NCI-H2107 treated with DMSO at 0.1 percent for 48 hours (cell line): Measurements from ENCODE around the gene RPS29.
"Not testable (repeated sequence)": the region's sequence is repeated elsewhere in the genome, so short reads cannot be mapped to it uniquely, and the experiment has no call there.

Source experiments
- DNase-seq: peaks from one replicate; lab custom pipeline; 2025; ENCODE audit not compliant: unreplicated experiment; lab: John Stamatoyannopoulos, UW

The RPS29 gene

DNA sequence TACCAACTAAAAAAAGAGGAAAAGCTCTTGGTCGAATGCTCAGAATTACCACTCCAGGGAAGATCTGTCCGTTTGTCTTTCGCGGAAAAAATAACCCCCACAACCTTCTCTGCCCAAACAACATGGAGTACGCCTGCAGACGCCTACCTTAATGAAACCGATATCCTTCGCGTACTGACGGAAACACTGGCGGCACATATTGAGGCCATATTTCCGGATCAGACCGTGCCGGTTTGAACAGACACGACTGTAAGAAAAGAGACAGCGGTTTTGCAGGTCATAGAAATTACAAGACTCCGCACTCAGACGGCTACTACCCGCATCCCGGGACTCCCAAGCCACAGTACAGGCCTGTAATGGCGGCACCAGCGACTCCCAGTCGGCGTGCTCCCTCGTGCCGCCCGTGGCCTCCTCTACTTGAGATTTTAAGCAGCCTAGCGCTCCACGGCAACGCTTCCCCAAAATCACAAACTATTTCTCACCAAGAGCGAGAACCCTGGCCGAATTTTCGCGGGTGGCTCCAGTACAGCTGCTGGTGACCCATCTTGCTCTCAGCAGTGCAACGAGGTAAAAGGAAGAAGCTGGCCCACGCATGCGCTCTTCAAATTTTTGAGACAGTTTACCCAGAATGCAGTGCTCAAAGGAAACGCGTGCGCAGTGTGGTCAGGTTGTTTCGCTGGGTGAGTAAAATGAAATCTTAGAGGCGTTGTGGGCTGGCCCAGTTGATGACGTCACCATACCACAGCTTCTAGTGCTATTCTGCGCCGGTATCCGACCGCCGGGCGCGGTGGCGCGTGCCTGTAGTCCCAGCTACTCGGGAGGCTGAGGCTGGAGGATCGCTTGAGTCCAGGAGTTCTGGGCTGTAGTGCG lies at the start of gene RPS29:
RPS29 (minus strand) TSS at position 578 of the 870 bp plus-strand sequence; CDS start at position 544, 34 bp downstream.
- DNase-seq, result peak; percentile 99

DNA sequence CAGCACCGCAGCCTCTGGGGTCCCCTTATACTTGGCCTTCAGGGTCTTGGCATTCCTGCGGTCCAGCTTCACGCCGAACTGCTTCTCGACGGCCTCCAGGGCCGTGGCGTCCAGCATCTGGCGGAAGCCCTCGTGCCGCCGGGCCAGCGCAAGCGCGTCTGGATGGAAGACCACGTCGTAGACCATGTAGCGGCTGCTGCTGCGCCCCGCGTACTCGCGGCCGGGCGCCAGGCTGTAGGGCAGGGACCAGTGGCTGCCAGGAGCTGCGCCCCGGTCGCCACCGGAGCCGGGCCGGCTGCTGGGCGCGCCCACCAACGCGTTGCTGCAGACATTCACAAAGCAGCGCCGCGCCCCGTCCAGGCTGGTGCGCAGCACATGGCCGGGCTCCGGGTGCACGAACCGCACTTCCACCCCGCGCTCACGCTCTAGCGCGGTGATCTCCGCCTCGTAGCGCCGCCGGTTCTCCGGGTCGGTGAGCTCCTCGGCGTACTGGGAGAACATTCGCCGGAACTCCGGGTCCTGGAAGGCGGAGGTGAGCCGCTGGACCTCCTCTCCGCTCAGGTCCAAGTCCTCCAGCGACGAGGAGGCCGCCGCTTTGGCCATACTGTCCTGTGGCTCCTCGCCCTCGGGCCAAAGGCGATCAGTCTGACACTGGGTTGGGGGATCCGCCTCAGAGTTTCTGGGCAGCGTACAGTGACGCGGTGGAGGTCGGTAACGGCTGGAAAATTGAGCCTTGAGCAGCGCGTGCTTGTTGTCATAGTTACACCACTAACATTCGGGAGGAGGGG lies 48.6 kb upstream of the RPS29 start, which contains the start of gene DNAAF2:
DNAAF2 (minus strand) TSS at position 698 of the 788 bp plus-strand sequence; CDS start at position 603, 95 bp downstream.
- peak; percentile 84 for DNase-seq

DNA sequence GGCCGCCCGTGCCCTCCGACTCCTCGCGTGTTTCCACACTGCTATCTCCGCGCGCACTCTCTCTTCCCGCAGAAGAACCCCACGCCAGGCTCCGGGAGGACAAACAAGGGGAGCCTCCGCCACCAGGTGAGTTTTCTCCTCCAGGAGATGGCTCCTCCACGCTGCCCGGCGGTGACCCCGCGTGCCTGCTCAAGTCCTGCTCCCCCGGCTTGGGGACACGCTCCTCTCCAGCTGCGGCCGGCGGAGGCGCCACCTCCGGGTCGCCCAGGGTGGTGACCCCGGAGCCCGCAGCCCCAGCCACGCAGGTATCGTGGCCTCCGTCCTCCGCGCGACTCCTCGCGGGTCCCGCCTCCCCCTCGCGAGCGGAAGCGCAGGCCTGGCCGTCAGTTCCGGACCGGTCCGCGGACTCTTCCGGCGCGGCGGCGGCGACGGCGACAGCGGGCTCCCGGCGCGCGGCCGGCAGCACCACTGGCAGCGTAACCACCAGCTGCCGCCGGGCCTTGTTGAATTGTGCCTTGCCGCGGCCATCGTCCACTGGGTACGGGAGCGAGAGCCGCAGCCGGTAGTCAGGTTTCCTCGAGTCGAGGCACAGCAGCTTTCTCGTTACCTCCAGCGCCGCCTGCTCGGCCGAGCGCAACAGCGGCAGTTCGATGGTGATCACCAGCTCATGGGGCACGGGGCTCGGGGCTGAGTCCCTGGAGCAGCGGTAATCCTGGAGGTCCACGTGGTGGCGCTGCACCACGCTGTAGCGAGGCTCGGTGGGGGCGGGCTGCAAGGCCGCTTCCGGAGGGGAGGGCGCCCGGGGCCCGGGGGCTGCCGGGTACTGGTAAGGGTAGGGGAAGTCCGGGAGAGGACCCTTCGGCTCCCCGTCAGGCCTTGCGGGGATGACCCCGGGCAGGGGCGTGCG lies 47.7 kb upstream of the RPS29 start:
- DNase-seq, result peak; percentile 92

DNA sequence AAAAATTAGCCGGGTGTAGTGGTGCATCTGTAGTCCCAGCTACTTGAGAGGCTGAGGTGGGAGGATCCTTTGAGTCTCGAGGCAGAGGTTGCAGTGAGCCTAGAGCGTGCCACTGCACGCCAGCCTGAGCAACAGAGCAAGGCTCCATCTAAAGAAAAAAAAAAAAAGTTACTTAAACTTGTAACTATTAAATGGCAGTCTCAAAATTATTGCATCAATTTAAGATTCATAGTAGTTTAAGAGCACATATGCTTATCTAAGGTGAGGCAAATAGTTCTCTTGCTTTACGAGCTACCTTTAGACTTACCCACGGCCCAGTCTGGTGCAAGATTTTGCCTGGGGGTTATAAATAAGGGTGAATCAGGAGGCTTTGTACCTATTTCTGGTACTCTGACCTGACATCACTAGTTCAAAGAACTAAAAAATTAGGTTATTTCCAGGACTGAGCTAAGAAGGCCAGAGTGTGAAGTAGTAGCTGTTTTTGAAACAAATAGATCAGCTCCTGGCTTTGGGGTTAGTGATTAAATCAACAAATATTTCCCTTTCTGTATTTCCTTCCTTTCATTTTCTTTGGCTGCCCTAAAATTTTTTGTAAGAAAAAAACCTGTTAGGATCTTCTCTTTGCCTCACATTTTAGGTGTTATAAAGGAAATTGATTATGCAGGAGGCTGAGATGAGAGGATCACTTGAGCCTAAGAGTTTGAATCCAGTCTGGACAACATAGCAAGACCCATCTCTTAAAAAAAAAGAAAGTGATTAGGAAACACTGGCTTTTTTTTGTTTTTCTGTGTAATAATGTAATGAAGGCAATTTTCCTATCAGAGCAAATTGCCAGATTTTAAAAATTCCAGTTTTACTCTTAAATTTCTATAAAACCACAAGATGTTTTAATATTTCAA lies 38.0 kb upstream of the RPS29 start:
- DNase-seq, result no peak

DNA sequence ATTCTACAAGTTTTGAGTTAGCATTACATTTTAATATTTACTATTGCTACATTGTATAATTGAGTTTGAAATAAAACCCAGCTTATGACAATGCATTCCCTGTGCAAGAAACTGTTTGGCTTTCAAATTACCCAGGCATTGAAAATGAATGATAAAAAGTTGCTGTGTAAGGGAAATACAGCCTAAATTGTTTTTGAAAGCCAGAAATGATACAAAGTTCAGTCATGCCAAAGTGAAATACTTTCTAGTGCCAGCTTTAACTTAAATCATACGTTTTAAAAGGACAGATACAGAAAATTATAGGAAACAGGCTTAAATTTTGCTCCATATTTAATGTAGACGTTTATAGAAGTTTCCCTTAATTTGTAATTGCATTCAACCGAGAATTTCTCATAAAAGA lies 37.2 kb upstream of the RPS29 start:
- DNase-seq, result no peak

DNA sequence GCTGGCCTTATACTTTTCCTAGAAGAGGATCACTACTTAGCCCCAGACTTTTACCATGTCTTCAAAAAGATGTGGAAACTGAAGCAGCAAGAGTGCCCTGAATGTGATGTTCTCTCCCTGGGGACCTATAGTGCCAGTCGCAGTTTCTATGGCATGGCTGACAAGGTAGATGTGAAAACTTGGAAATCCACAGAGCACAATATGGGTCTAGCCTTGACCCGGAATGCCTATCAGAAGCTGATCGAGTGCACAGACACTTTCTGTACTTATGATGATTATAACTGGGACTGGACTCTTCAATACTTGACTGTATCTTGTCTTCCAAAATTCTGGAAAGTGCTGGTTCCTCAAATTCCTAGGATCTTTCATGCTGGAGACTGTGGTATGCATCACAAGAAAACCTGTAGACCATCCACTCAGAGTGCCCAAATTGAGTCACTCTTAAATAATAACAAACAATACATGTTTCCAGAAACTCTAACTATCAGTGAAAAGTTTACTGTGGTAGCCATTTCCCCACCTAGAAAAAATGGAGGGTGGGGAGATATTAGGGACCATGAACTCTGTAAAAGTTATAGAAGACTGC lies 35.9 kb upstream of the RPS29 start:
- peak; percentile 30 for DNase-seq

DNA sequence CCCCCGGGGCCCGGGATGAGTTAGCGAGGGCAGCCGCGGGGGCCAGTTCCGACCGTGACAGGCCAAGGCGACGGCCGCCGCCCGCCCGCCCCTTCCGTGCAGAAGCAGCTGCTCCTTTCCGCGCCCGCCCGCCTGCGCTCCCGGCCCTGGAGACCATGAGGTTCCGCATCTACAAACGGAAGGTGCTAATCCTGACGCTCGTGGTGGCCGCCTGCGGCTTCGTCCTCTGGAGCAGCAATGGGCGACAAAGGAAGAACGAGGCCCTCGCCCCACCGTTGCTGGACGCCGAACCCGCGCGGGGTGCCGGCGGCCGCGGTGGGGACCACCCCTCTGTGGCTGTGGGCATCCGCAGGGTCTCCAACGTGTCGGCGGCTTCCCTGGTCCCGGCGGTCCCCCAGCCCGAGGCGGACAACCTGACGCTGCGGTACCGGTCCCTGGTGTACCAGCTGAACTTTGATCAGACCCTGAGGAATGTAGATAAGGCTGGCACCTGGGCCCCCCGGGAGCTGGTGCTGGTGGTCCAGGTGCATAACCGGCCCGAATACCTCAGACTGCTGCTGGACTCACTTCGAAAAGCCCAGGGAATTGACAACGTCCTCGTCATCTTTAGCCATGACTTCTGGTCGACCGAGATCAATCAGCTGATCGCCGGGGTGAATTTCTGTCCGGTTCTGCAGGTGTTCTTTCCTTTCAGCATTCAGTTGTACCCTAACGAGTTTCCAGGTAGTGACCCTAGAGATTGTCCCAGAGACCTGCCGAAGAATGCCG lies 35.1 kb upstream of the RPS29 start:
- no peak for DNase-seq

DNA sequence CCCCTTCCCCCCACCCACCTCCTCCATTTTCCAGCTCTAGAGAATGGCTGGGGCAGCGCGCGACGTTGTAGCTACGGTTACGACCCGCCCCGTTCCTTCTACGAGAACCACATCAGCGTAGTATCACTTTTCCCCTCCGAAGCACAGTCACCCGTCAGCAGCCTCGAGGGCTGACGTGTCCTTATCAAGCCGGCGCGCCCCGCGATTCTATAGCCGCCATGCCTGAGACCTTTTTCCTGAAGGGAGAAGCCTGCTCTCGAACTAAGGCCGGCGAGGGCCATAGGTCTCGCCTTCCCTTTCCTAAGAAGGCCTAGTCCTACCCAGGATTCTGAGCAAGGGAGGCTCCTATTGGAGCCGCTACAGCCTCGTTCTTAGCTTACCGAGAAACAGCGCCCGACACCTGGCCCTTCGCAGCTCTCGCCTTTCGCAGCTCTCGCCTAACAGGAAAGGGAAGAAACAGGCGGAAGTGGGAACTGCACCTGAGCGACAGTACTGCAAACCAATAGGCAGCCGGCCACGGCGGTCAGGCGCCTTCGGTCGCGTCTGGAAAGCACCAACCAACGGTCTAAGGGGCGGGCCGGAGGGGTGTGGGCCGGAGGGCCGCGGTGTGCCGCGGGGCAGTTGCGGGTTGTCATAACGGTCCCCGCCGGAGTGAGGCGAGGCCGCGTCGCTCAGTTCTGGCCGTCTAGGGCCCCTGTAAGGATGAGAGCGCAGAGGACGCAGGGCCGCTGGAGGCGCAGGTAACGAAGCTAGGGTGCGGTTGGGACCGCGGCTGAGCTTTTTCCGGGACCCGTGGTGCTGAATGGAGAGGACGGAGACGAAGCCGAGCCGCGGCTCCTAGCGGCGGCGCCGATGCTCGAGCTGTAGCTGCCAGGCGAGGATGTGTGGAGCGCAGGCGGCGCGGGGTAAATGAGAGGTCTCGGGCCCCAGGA lies 34.3 kb upstream of the RPS29 start, which contains the start of the genes MGAT2 and RPL36AL:
MGAT2 (plus strand) TSS at position 618 of the 932 bp plus-strand sequence. CDS start 470 bp downstream, outside the sequence.
RPL36AL (minus strand) TSS at position 445 of the 932 bp plus-strand sequence. CDS start 1,522 bp downstream, outside the sequence.
- DNase-seq, result peak; percentile 96

DNA sequence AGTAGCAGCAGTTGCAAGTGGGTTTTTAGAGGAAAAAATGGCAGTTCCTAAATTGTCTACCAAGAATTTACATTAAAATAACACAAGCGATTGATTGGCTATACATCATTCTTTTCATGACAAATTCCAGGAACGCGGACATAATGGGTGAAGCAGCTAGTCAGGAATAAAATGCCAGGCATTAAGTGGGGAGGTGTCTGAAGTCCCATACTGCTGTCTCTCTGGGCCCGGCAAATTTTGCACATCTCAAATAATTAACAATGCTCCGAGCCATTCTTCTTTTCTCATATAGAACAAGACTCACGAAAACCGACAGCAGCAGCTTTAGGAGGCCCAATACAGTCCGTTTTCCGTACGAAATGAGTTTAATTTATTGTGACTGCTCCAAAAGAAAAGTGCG lies 33.5 kb upstream of the RPS29 start:
- no peak for DNase-seq

DNA sequence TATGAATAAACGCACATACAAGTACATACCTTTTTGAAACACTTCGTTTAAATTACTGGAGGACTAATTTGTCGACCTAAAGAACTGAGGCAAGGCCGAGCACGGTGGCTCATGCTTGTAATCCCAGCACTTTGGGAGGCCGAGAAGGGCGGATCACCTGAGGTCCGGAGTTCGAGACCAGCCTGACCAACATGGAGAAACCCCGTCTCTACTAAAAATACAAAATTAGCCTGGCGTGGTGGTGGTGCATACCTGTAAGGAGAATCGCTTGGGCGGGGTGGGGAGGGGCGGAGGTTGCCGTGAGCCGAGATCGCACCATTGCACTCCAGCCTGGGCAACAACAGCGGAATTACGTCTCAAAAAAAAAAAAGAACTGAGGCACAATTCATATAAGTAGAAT lies 33.1 kb upstream of the RPS29 start:
- DNase-seq, result not testable (repeated sequence)

DNA sequence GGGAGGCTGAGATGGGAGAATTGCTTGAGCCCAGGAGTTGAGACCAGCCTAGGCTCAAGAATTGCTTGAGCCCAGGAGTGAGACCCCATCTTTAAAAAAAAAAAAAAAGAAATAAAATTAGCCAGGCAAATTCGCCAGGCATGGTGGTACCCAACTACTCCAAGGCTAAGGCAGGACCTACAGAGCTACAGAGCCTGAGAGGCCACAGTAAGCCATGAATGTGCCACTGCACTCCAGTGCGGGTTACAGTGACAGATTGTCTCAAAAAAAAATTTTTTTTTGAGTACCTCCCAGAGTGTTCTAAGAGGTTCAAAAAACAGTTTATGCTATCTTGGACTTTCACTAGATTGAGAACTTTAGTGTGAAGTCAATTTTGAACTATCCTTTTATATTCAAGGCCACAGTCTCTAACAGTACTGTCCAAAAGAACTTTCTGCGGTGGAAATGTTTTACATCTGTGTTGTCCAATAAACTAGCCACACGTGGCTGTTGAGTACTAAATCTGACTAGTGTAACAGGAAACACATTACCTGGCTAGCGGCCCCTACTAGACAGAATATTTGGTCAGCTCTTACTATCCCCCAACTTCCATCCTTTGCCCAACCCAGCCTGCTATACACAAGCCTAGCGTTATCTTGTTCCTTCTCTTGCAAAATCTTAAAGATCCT lies 31.8 kb upstream of the RPS29 start:
- no peak for DNase-seq

DNA sequence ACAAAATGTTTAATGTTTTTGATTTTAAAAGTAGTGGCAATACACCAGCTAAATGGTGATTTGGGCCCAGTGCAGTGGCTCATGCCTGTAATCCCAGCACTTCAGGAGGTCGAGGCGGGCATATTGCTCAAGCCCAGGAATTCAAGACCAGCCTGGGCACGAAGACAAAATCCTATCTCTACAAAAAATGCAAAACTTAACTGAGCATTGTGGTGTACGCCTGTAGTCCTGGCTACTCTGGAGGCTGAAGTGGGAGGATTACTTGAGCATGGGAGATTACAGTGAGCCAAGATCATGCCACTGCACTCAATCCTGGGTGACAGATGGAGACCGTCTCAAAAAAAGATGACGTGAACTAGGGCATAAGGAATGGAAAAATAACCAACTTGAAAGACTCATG lies 29.6 kb upstream of the RPS29 start:
- no peak for DNase-seq

DNA sequence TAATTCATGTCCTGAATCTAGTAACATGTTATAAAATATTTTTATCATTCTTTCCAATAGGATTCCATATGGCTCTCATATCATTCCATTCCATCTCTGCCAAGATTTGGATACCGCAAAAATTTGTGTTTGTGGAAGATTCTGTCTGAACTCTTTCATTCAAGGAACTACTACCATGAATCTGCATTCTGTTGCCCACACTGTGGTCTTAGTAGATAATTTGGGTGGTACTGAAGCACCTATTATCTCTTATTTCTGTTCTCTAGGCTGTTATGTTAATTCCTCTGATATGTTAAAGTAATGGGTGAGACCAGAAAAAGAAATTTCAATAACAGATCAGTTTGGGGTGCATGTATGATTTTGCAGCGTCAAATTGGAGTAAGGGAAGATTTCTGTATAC lies 28.0 kb upstream of the RPS29 start:
- no peak for DNase-seq

DNA sequence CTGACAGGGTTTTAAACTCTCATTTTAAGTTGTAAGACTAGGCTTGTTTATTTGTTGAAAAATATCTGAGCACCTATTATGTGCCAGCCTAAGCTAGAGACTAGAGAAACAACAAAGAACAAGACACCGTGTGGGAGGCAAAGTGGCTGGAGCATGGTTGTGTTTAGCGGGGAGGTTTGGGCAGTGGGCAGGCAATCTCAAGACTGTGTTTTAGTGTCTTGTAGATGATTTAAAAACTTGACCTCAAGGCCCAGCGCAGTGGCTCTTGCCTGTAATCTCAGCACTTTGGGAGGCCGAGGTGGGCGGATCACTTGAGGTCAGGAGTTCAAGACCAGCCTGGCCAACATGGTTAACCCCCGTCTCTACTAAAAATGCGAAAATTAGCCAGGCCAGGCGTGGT lies 26.5 kb upstream of the RPS29 start:
- no peak for DNase-seq

DNA sequence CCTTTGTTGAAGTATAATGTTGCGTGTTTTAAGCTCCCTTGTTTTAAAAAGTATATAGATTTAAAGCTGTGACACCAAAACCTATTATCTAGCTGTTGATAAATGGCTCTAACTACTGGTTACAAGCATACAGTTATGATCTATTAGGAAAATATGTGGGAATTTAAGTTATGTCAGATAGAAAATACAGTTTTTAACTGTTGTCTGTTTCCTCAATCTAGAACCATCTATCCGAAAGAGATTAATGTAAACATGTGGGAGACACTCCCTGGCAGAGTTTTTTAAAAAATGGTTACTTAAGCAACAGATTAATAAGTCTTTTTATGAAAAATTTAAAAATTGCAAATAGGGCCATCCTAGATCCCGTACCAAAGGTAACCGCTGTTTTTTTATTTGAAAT lies 26.1 kb upstream of the RPS29 start:
- no peak for DNase-seq

DNA sequence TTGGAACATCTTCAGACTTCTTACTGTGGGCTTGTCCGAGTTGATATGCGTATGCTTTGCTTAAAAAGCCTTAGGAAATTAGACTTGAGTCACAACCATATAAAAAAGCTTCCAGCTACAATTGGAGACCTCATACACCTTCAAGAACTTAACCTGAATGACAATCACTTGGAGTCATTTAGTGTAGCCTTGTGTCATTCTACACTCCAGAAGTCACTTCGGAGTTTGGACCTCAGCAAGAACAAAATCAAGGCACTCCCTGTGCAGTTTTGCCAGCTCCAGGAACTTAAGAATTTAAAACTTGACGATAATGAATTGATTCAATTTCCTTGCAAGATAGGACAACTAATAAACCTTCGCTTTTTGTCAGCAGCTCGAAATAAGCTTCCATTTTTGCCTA lies 21.4 kb upstream of the RPS29 start:
- no peak for DNase-seq
